Measurements from ENCODE around the gene FER1L5.

FER1L5 gene

GRCh38 chr2:96739076-96739632, 96.6 kb downstream of the FER1L5 start:
- in situ Hi-C loops (cut with MboI; ENCODE audit: low sequenced_read_pairs): no loop called here

GRCh38 chr2:96739633-96740428, 97.3 kb downstream of the FER1L5 start, which contains the start of gene LMAN2L:
LMAN2L (minus strand) TSS chr2:96740064; CDS start chr2:96740040, 24 bp downstream.
- in situ Hi-C loops (cut with MboI; ENCODE audit: low sequenced_read_pairs): no loop called here

DNA sequence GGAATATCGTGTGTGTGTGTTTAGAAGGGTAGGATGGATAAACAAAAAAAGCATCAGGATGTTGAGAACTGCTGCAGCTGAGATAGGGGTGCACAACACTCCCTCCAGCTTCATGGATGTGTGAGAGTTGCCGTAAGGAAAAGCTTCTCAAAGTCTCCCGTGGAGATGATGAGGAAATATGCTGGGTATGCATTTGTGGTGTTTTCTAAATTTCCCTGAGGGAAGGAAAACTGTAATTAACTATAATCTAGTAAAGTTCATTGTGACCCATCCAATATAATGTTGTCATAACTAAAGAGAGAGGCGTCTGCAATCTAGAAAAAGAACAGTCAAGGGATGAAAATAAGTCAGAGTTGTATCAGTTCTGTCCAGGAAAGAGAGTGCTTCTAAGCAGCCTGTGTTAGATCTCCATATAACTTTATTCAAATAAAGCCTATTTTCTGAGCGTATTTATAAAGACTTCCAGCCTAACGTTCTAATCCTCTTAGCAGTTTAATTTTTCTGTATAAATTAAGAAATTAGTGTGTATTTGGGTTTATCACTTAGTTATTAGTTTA, 104.6 kb downstream of the FER1L5 start:
- in situ Hi-C loops (cut with MboI; ENCODE audit: low sequenced_read_pairs): no loop called here

DNA sequence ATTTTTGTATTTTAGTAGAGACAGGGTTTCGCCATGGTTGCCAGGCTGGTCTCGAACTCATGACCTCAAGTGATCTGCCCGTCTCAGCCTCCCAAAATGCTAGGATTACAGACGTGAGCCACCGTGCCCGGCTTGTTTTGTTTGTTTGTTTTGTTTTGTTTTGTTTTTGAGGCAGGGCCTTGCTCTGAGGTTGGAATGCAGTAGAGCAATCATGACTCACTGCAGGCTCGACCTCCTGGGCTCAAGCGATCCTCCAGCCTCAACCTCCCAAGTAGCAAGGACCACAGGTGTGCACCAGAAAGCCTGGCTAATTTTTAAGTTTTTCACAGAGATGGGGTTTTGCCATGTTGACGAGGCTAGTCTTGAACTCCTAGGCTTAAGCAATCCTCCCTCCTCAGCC, 109.2 kb downstream of the FER1L5 start:
- in situ Hi-C loops (cut with MboI; ENCODE audit: low sequenced_read_pairs): no loop called here

- in situ Hi-C loops (cut with MboI; ENCODE audit: low sequenced_read_pairs): no loop called here
These were observed 111.2 kb downstream of the FER1L5 start for GRCh38 chr2:96753661-96754282.

- in situ Hi-C loops (cut with MboI; ENCODE audit: low sequenced_read_pairs): no loop called here
These were observed 111.8 kb downstream of the FER1L5 start for GRCh38 chr2:96754317-96754716.
